GM12872 (cell line): ENCODE measurements around the gene CFAP65.

Experiments used
- TF ChIP-seq, protein P1 (sequence below): IDR thresholded peaks from 3 replicates; pipeline ENCODE4 v1.5.1; 2011; ENCODE audit warnings: low read depth, mild to moderate bottlenecking, low read length, moderate library complexity; ENCODE audit not compliant: insufficient read depth

CFAP65 gene

GRCh38 chr2:219037783-219038499, 3.4 kb downstream of the CFAP65 start:
- TF ChIP-seq, protein P1, sequence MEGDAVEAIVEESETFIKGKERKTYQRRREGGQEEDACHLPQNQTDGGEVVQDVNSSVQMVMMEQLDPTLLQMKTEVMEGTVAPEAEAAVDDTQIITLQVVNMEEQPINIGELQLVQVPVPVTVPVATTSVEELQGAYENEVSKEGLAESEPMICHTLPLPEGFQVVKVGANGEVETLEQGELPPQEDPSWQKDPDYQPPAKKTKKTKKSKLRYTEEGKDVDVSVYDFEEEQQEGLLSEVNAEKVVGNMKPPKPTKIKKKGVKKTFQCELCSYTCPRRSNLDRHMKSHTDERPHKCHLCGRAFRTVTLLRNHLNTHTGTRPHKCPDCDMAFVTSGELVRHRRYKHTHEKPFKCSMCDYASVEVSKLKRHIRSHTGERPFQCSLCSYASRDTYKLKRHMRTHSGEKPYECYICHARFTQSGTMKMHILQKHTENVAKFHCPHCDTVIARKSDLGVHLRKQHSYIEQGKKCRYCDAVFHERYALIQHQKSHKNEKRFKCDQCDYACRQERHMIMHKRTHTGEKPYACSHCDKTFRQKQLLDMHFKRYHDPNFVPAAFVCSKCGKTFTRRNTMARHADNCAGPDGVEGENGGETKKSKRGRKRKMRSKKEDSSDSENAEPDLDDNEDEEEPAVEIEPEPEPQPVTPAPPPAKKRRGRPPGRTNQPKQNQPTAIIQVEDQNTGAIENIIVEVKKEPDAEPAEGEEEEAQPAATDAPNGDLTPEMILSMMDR = no peak

- TF ChIP-seq, protein P1 = no peak
These were observed 5.4 kb downstream of the CFAP65 start for GRCh38 chr2:219035942-219036341.

GRCh38 chr2:219034823-219035222, 6.5 kb downstream of the CFAP65 start:
- TF ChIP-seq, protein P1 = no peak

DNA sequence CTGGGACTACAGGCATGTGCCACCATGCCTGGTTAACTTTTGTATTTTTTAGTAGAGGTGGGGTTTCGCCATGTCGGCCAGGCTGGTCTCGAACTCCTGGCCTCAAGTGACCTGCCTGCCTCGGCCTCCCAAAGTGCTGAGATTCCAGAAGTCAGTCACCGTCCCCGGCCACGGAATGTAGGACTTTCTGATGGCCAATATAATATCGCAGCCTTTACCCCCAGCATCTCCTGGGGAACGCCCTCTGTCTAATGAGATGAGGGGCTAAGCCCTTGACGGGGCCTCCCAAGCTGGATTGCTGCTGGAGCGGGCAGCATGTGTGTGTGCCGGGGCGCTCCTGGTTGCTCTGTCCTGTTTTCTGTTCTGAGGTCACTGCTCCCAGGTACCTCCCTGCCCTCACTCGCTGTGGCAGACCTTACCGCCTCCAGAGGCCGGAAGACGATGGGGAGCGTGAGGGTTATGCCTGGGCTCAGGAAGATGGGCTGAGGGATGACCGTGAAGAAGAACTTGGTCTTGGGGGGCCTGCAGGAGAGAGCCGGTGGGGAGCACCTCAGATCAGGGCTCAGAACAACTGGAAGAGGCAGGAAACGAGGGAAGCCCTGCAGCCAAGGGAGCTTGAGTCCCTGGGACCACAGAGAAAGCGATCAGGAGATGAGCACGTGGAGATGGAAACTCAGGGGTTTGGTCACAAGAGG, 9.1 kb downstream of the CFAP65 start:
- TF ChIP-seq, protein P1 = no peak

DNA sequence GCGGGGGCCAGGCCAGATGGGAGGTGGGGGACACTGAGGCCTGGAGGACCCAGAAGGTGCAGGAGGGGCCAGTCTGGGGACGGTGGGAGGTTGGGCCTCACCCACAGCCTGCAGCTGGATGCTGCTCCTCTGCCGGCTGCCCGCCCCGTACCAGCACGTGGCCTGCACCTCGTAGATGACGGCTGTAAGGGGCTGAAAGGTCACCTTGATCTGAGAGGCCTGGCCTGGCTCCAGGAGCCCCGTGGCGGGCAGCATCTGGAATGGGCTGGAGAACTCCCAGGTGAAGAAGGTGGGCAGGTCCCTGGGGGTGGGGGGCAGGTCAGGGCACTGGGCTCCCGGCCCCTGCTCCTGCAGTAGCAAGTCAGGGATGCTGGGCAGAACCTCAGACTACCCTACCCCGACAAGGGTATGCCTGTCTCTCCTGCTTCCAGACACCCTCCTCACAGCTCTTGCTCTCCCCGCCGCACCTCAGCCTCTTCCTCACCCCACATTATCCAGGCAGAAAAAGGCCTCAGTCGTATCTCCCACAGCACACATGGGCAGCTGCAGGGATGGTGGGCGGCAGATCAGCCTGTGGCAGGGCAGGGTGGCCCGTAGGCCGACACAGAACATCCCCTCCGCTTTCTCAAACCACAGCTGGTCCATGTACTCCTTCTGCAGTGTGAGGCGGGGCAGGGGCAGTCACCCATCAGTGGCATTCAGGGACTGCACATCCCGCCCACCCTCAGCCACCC, 10.1 kb downstream of the CFAP65 start:
- TF ChIP-seq, protein P1 = no peak

DNA sequence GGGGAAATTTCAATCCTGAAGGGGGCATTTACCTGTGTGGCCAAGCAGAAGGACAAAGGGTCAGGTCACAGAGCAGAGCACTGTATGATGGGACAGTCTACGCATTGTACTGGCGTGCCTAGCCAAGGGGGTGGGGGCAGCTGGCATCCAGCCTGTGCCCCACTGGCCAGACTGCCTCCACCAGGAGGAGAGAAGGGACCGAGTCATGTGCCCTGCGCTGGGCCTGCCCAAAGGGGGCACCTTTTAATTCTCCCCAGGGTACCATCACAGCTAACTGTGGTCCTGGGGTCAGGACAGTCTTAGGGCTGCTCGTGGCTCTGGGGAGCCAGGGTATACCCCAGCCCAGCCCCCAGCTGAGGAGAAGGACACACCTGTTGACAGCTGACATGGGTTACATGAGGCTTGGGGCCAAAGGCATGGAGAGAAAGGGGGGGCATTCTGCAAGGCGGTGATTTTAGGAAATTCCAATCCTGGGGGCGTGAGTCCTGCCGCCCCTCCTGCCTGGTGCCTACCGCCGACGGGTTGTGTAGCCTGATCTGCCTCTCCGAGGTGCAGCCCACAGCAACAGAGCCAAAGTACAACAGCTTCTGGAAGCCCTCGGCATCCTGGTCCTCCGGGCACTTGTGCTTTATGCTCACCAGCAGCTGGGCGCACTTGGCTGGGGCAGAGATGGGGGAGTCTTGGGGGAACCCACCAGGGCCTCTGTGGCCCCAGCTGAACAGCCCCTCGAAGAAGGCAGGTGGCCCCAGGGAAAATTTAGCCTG, 11.0 kb downstream of the CFAP65 start:
- TF ChIP-seq, protein P1 = no peak

- TF ChIP-seq, protein P1 = peak; percentile 98
These were observed 11.5 kb downstream of the CFAP65 start for GRCh38 chr2:219029829-219030165.
